Activated T-helper 1 cell treated with Interleukin-2 at 50 U/mL for 16 hours (primary cell): ENCODE measurements around the gene MAPKBP1.
A peak's percentile ranks its signal among the peaks of the same experiment; 100 is the strongest.

Source experiments
- DNase-seq: peaks from one replicate; pipeline ENCODE4 v3.0.0-alpha.2; 2020; ENCODE audit warnings: low read depth

The MAPKBP1 gene

DNA sequence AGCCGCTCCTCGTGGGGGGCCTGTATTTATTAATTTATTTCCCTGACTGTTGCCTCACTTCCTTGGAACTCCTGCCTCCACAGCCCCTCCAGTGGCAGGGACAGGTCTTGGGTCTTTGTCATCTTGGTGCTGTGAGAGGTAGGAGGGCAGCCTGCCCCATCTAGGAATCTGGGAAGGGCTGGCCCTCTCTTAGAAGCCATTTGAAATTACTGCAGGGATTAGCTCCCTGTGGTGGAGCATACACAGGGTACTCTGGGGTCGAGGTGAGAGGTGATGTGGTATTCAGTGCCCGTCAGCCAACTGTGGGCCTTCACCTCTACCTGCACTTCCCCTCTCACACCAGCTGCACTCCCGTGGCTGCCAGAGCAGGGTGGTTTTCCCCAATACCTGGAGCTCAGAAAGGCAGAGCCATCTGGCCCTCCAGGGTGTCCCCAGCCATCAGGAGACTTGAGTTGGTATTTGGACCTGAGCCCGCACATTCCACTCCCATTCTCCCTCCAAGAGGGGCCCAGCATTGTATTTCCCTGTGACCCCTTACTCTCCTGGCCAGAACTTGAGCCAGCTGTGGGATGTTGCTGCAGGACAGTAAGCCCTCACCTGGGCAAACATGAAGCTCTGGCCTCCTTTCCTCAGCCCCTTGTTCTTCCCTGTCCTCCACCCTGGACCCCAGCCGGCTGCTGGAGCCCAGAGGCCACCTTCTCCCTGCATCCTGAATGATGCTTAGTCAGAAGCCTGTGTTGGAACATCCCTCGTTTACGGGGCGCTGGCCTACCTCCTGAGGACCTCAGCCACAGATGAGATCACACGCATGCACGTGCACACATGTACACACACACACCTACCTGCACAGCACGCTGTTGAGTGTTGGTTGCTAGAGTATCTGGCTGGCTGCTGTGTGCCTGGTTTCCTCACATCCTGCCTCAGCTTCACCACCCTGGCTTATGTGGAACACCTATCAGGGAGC lies 51.6 kb downstream of the MAPKBP1 start:
- no peak for DNase-seq

DNA sequence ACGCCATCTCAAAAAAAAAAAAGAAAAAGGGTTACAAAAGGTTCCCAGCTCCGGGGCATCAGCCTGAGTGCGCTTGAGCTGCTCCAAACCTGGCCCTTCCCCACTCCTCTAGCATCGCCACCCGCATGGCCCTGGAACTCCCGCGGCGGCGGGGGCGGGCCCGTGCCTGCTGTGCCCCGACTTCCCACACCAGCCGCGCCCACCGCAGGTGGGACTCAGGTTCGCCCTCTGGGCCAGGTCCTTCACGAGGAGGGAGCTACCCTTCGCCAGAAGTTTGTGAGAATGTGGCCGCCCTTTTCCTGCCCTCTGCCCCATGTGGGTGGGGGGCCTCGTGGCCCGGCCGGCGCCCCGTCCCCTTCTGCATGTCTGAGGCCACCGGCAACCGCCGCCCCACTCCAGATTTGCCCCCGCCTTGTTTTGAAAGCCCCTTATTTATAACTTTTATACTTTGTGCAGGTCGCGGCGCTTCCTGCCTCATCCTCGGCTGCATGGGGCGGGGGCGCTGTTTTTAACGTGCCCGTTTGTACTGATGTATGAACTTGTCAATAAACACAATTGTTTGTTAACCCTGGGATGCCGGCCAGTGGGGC lies 53.1 kb downstream of the MAPKBP1 start:
- DNase-seq: peak; percentile 11

DNA sequence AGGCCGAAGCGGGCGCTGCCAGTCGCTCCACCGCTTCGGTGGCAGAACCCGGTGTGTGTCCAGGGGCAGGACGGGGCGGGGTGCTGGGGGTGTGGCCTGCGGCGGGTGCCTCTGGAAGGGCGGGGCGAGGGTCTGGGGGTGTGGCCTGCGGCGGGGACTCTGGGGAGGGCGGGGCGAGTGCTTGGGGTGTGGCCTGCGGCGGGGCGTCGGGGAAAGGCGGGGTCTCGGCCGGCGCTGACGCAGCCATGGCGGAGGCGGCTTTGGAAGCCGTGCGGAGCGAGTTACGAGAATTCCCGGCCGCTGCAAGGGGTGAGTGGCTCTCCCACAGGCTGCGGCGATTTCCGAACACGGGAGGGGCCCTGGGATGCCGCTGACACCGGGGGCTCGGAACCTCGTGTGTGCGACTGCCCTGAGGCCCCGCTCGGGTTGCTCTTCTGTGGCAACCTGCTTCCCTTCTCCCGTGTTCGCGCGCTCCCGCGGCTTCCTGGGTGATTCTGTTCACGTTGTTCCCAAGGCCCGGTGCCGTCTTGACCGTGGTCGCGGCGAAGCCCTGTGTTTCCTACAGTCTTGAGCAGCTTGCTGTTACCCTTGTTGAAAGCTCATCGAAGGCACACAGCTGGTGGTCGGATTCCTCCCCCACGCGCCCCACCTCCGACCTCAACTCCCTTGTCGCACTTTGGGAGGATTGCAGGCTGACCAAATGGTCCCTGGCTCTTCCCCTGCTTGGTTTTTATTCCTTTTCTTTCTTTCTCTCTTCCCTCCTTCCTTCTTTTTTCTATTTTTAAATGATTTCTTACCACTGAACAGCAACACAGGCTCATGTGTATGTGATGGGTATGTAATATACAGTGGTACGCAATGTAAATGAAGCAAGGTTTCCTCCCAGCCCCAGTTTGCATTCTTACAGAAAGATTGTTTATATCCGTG lies 53.9 kb downstream of the MAPKBP1 start, which contains the start of gene JMJD7:
Gene JMJD7 (plus strand): TSS at position 213 of the 927 bp plus-strand sequence. CDS start 33 bp downstream, at position 246.
- DNase-seq: peak; percentile 92

DNA sequence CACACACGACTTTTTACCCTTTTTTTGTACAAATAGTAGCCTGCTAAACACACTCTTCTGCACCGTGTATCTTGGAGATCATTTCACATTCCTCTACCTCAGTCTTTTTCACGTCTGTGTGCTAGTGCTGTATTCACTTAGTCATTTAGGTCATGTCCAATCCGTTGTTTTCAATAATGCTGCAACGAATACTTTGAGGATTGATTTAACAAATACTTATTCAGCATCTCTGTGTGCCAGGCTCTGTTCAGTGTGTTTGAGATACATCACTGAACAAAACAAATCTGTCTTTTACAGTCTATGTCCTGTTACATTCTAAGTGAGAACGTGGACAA lies 54.5 kb downstream of the MAPKBP1 start:
- no peak for DNase-seq

DNA sequence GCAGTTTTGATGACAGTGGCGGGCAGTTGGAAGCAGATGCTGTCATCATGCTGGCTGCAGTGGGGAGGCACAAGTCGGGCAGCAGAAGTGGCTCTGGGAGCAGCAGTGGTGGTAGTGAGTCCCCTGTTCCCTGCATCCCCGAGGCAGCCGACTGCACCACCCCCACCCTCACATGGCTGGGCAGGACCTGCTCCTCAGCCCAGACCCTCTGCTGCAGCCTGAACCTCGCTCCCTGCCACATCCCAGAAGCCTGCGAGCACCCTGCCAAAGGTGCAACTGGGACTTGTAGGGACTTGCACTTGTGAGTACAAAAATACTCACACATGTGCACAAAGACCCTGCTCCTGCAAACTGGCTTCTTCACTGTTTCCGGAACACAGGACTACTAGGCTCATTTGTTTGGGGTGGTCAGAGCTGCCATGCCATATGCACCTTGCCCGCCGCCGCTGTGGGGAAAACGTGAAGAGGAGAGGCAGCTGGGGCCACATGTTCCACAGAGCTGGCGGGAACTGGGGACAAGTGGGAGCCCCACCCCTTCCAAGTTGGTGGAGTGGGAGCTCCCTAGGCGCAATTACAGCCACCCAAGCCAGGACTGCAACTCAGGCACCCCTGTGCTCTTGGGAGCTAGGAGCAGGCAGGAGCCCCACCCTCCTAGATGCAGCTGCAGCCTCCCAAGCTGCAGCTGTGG lies 55.8 kb downstream of the MAPKBP1 start:
- no peak for DNase-seq

DNA sequence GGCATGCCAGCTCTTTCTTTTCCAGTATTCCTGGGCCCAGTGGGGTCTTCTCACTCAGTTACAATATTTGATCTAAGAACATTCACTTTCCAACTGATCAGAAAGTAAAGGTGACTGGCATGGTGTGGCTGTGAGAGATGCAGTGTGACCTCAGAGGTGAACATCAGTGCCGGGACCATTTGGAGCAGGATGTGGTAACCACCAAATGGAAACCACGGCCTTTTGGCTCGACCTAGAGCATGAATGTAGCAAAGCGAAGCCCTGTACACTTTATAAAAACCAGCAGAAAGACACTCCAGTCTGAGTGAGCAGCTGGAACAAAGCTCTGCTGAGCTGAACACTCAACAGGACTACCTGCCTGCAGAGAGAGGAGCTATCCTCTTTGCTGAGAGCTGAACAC lies 57.0 kb downstream of the MAPKBP1 start:
- DNase-seq: peak; percentile 25

DNA sequence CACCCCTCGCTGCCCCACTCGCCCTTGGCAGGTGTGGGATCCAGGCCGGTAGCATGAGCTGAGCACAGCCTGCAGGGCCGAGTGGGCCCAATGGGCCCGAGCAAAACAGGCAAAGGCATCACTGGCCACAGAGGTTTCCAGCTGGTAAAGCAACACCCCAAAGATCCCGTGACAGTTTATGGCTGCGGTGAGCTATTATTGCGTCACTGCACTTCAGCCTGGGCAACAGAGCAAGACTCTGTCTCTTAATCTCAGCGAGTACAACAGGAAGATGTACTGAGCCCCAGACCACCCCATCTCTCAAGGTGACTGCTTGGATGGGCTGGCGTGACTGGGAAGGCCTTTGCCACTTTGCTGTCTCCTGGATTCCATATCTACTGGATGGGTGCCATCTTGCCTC lies 57.9 kb downstream of the MAPKBP1 start:
- DNase-seq: no peak

DNA sequence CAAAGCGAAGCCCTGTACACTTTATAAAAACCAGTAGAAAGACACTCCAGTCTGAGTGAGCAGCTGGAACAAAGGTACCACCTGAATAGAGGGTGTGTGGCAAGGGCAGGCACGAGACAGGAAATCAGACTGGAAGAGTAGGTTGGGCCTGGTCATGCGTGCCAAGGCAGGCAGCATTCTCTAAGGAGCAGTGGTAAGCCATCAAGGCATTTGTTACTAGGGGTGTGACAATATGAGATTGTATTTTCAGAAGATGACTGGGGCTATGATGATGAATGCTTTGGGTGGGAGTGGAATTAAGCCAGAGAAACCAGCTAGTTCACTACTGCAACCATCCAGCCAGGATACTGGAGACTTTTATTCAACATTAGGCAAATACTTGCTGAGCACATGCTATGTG lies 58.6 kb downstream of the MAPKBP1 start:
- DNase-seq: no peak

DNA sequence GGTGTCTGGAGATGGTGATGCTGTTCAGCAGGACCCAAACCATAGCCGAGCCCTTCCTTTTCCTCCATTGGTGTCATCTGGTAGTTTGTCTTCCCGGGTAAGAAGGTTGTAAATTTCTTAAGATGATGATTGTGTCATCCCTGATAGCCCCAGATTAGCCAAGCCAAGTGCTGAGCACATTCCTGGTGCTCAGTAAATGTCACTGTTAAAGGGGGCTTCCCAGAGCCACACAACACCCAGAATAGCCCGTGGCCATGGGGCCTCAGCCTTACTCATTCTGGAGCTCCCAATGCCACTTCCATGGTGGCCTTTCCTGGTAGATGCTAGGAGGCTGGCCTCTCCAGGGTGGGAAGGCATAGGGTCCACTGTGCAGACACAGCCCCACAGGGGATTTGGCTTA lies 59.8 kb downstream of the MAPKBP1 start:
- DNase-seq: no peak

DNA sequence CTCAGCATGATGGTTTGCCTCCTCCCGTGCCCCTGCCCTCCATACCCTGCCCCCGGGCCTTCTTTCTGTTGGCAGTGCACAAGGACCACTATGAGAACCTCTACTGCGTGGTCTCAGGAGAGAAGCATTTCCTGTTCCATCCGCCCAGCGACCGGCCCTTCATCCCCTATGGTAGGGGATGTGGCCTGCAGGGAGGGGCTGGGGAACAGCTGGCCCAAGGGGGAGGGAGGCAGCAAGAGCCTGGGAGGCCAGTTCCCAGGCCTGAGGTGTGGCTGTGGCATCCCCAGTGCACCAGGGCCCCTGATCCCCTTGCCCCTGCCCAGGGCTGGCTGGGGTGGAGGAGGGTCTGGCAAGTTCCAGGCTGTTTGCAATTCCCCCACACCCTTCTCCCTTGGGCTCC lies 61.8 kb downstream of the MAPKBP1 start:
- no peak for DNase-seq

DNA sequence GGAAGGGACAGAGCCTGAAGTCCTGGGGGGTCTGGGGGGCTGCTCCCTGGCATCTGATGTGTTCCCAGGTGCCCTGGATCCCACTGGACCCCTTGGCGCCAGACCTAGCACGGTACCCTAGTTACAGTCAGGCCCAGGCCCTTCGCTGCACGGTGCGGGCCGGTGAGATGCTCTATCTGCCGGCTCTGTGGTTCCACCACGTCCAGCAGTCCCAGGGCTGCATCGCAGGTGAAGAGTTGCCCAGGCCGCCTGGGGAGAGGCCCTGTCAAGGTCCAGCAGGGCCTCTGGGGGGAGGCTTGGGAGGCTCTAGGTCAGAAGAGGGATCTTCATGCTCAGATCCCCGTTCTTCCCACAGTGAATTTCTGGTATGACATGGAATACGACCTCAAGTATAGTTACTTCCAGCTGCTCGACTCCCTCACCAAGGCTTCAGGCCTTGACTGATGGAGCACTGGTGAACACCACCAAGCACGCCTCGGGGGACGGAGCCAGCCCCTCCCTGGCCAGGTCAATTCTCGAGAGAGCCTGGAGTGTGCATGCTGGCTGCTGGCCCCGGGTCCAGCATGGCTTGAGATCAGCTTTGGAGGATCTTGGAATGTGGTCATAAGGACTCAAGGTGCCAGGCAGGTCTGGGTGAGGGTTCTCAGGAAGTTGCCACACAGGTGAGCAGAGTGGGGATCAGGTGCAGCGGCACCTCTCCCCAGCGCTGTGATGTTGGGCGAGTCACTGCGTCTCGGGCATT lies 62.6 kb downstream of the MAPKBP1 start:
- DNase-seq: no peak

DNA sequence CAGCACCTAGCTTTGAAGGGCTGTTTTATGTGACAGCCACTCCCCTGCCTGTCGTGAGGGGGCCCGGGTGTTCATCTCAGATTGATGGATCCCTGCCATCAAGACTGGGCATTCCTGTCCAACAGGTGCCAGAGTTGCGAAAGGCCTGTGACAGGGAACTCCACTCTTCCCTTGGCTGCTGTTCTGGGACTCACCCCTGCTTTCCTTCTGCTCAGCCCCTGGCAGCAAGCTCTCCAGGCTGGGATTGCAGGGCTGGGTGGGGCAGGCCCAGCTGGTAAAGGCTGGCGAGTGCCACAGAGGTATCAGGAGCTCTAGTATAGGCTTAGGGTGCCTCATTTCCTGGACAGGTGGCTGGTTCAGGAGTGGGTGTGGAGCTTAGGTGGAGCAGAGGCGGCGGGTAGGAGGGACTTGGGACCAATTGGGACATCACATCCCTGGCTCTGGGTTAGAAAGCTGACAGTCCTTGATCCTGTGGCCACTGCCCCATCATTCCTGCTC lies 64.2 kb downstream of the MAPKBP1 start, which contains the start of gene PLA2G4B:
Gene PLA2G4B (plus strand): TSS at position 448 of the 498 bp plus-strand sequence. CDS start 67 bp downstream, outside the sequence.
- no peak for DNase-seq

DNA sequence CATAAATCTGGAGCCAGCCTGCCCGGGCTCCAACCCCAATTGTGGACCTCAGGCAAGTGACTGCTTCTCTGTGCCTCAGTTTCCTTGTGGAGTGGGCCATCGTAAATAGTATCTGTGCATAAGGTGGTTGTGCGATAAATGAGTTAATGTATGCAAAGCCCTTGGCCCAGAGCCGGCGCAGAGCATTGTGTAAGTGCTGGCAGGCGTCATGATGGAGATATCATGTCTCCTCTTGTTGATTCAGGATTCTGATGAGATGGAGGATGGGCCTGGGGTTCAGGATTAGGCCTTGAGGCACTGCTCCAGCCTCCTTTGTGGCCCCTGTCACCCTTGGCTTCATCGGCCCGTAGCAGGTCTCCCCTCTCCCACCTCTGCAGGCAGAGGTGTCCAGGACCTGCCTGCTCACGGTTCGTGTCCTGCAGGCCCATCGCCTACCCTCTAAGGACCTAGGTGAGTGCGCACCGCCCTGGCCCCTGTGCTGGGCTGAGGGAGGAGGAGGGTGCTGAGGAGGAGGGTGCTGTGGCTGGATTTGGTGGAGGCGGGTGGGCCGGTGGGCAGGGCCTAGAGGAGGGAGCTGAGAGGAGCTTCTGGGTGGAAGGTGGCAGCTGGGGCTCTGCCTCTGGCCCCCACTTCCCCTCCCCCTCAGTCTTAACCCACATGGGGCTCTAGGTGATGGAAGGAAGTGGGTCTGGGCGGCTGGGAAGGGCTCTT lies 65.7 kb downstream of the MAPKBP1 start:
- DNase-seq: no peak

DNA sequence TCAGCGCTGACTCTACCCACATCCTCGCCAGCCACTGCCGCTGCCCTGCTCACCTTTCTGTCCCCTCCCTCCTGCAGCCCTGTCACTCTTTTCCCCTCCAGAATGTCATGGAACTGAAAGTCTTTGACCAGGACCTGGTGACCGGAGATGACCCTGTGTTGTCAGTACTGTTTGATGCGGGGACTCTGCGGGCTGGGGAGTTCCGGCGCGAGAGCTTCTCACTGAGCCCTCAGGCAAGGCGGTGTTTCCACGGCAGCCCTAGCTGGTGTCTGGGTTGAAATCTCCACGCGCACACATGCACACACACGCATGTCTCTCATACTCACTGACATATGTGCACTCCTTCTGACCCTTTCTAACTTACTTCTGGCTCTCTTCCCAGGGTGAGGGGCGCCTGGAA lies 66.4 kb downstream of the MAPKBP1 start:
- no peak for DNase-seq

DNA sequence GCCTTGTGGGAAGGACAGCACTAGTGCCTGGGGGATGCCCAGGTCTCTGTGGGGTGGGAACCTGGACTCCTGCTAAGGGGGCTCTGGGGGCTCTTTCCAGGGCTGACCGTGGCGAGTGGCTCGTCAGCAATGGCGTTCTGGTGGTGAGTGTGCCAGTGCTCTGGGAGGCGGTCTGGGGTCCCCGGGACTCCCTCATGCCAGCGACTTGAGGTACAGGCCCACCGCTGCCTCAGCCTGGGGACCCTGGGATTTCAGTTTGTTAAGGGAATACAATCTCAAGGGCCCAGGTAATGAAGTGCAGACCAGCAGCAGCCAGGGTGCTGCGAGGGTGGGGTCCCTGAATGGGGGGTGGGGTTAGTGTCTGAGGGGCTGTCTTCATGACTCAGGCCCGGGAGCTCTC lies 66.8 kb downstream of the MAPKBP1 start:
- DNase-seq: no peak

DNA sequence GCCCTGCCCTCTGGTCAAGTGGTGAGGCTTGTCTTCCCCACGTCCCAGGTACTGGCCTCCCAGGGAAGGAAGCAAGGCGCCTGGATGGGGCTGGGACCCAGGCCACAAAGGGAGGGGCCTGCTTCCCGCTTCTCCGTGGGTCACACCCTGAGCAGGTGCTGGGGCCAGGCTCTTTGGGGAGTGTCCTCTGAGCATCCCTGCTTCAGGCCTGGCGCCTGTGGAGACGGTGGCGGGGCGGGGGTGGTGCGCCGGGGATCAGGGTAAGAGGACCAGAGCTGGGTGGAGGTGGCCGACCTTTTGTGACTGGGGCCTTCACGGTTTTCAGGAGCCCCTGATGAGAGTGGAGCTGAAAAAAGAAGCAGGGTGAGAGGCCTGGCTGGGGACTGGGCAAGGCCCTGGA lies 67.9 kb downstream of the MAPKBP1 start:
- no peak for DNase-seq

DNA sequence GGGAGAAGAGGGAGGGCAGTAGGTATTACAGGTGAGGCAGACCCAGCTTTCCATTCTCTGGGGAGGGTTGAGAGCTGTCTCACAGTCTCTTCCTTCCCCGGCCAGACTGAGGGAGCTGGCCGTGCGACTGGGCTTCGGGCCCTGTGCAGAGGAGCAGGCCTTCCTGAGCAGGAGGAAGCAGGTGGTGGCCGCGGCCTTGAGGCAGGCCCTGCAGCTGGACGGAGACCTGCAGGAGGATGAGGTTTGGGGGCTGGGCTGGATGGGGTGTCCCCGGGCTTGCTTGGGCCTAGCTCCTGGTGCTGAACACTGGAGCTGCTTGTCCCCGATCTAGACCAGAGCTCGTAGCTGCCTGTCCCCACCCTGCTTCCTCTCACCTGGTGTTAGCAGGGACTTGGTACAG lies 69.3 kb downstream of the MAPKBP1 start:
- no peak for DNase-seq

DNA sequence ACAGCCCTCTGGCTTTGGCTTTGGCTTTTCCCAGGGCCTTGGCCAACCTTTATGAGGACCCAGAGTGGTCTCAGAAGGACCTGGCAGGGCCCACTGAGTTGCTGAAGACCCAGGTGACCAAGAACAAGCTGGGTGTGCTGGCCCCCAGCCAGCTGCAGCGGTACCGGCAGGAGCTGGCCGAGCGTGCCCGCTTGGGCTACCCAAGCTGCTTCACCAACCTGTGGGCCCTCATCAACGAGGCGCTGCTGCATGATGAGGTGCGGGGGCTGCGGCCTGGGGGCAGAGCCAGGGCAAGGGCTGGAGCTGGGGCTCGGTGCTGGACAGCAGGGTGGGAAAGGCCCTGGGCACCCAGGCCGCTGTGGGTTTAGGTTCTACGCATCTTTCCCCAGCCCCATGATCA lies 70.5 kb downstream of the MAPKBP1 start:
- no peak for DNase-seq

DNA sequence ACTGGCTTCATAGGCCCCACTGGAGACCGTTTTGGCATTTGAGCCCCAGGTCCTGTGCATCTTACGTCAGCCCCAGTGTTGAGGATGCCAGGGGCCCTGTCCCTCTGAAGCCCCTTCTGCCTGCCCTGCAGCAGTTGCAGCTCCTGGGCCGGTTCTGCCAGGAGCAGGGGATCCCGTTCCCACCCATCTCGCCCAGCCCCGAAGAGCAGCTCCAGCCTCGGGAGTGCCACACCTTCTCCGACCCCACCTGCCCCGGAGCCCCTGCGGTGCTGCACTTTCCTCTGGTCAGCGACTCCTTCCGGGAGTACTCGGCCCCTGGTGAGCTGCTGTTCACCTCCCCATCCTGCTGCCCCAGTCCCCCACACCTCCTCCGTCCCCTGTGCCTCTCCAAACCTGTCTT lies 72.9 kb downstream of the MAPKBP1 start:
- no peak for DNase-seq

DNA sequence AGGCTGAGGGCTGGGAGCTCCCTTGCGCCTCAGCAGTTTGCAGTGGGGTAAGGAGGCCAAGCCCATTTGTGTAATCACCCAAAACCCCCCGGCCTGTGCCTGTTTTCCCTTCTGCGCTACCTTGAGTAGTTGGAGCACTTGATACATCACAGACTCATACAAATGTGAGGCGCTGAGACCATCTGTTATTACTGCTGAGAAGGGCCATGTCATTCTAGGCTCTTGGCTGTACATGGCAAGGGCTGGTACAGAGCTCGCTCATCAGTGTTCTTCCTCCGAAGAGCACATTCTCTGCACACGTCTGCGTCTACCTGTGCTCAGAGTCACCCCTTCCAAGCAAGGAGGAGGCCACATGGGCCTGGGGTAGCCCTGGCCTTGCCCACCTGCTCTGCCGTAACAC lies 73.7 kb downstream of the MAPKBP1 start:
- DNase-seq: no peak
